Measurements from ENCODE around the gene MBNL1. TPM values are rescaled to one million over a fixed set of nuclear protein-coding genes. Genes with fewer than 3 reads are reported as not detected.
A peak's percentile ranks its signal among the peaks of the same experiment; 100 is the strongest.

MBNL1 gene
- total RNA-seq, 1 donor from 2014 or later = 311 TPM

GRCh38 chr3:152266221-152266995 lies 2.3 kb upstream of the MBNL1 start:
- Histone ChIP-seq H3K36me3 (no peaks in the 10 kb centered on the region), H3K4me3 (peak overlapping the region; percentile 74 to 94), H3K4me1 (peaks cover 34% of the 10 kb centered on the region), H3K27ac (peak overlapping the region; percentile 98), H3K9me3 (no peaks in the 10 kb centered on the region), H3K27me3 (no peaks in the 10 kb centered on the region)
- intact Hi-C loops (cut with DNase I) = loop anchor here (5.0 kb wide), 2 partner anchors 36 to 176 kb away; no protein-coding TSS in a partner anchor
- DNase-seq (ENCODE audit: extremely low spot score in 2 of 2) = peak in 1 of 2 donors; percentile 99
- TF ChIP-seq POLR2AphosphoS5 (IDR thresholded peaks at IDR 0.05; ENCODE audit: insufficient read depth in 1 of 2, low read depth in 1 of 2) (peak; percentile 51 to 96), POLR2A (IDR thresholded peaks at IDR 0.05) (peak in 1 of 2 donors; percentile 70), CTCF (IDR thresholded peaks at IDR 0.05) (no peak)

DNA sequence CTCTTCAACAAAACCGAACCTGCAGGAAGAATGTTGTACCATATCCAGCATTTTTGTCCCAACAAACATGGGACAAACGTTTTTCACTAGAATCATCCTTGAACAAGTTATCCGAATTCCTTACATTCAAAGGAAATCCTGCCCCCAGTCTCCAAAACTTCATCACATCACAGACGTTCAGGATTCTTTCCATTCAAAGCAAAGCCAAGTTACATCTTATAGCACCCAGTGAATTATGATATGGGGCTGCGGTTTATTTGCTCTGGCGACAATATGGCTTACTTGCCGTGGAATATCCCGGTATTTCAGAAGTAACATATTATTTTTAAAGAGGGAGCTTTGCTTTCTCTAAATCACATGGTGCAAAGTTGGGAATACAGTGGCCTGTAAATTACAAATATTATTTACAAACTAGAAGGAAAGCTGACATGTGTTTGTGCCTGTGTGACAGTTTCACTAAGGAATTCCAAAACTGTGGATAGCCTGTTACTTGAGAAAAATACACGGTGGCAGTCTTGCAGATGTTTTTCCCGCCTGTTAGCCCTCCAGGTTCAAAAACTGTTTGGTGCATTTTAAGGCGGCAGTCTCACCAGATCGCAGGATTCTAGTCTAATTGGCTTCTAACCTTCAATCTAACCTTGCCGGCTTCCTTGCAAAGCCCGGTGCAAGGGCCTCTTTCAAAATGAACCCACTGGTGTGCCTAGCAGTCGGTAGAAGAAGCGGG lies 736 bp upstream of the MBNL1 start:
- Histone ChIP-seq H3K4me1 (peaks cover 41% of the 10 kb centered on the region), H3K9me3 (no peaks in the 10 kb centered on the region), H3K27me3 (no peaks in the 10 kb centered on the region), H3K36me3 (no peaks in the 10 kb centered on the region), H3K4me3 (peak overlapping the region; percentile 74 to 94), H3K27ac (peak overlapping the region; percentile 98)
- no peak for DNase-seq (ENCODE audit: extremely low spot score in 2 of 2)
- intact Hi-C loops (cut with DNase I) = loop anchor here (2.0 to 5.0 kb wide), 3 partner anchors 34 to 174 kb away; no protein-coding TSS in a partner anchor
- TF ChIP-seq CTCF (IDR thresholded peaks at IDR 0.05) (no peak), POLR2AphosphoS5 (IDR thresholded peaks at IDR 0.05; ENCODE audit: insufficient read depth in 1 of 2, low read depth in 1 of 2) (no peak), POLR2A (IDR thresholded peaks at IDR 0.05) (no peak)

GRCh38 chr3:152269056-152269830 lies 514 bp downstream of the MBNL1 start:
- Histone ChIP-seq H3K36me3 (no peaks in the 10 kb centered on the region), H3K9me3 (no peaks in the 10 kb centered on the region), H3K4me1 (peaks cover 53% of the 10 kb centered on the region), H3K4me3 (peak overlapping the region; percentile 74 to 94), H3K27me3 (no peaks in the 10 kb centered on the region), H3K27ac (peak overlapping the region; percentile 98)
- intact Hi-C loops (cut with DNase I) = loop anchor here (2.0 to 5.0 kb wide), 3 partner anchors 33 to 173 kb away; no protein-coding TSS in a partner anchor
- peak; percentile 71 to 91 for TF ChIP-seq POLR2AphosphoS5 (IDR thresholded peaks at IDR 0.05; ENCODE audit: insufficient read depth in 1 of 2, low read depth in 1 of 2)
- TF ChIP-seq POLR2A (IDR thresholded peaks at IDR 0.05) = no peak
- DNase-seq (ENCODE audit: extremely low spot score in 2 of 2) = no peak

- peak overlapping the region; percentile 98 for H3K27ac ChIP-seq
- intact Hi-C loops (cut with DNase I) = loop anchor here (2.0 to 5.0 kb wide), 3 partner anchors 32 to 172 kb away; no protein-coding TSS in a partner anchor
- peak in 1 of 2 donors; percentile 47 for TF ChIP-seq POLR2A (IDR thresholded peaks at IDR 0.05)
- TF ChIP-seq POLR2AphosphoS5 (IDR thresholded peaks at IDR 0.05; ENCODE audit: insufficient read depth in 1 of 2, low read depth in 1 of 2) = no peak
- no peaks in the 10 kb centered on the region for H3K36me3 ChIP-seq
- no peaks in the 10 kb centered on the region for H3K9me3 ChIP-seq
- peak in 1 of 2 donors; percentile 93 for DNase-seq (ENCODE audit: extremely low spot score in 2 of 2)
- peak overlapping the region; percentile 74 to 94 for H3K4me3 ChIP-seq
- no peaks in the 10 kb centered on the region for H3K27me3 ChIP-seq
- peaks cover 61% of the 10 kb centered on the region for H3K4me1 ChIP-seq
Measured at GRCh38 chr3:152269831-152270734, 1.4 kb downstream of the MBNL1 start.

- peak overlapping the region; percentile 74 to 94 for H3K4me3 ChIP-seq
- TF ChIP-seq POLR2A (IDR thresholded peaks at IDR 0.05) = no peak
- no peak for TF ChIP-seq POLR2AphosphoS5 (IDR thresholded peaks at IDR 0.05; ENCODE audit: insufficient read depth in 1 of 2, low read depth in 1 of 2)
- no peak for TF ChIP-seq CTCF (IDR thresholded peaks at IDR 0.05)
Measured at GRCh38 chr3:152270937-152271336, 2.2 kb downstream of the MBNL1 start.

More at GRCh38 chr3:152270937-152271336, 2.2 kb downstream of the MBNL1 start:
- H3K27me3 ChIP-seq = no peaks in the 10 kb centered on the region
- H3K27ac ChIP-seq = peak overlapping the region; percentile 98
- no peak for DNase-seq (ENCODE audit: extremely low spot score in 2 of 2)
- H3K36me3 ChIP-seq = no peaks in the 10 kb centered on the region
- H3K9me3 ChIP-seq = no peaks in the 10 kb centered on the region
- peaks cover 62% of the 10 kb centered on the region for H3K4me1 ChIP-seq
- intact Hi-C loops (cut with DNase I) = no loop called here

Measured in vagina (tissue), 2 donors.